GM21390 (cell line): ENCODE data around the gene SPSB1.
A peak's percentile ranks its signal among the peaks of the same experiment; 100 is the strongest.
"Not testable (repeated sequence)": the region's sequence is repeated elsewhere in the genome, so short reads cannot be mapped to it uniquely, and the experiment has no call there.

ENCODE experiments used
- ATAC-seq: cut with Tn5 transposase; IDR thresholded peaks from one replicate; pipeline ENCODE4 v1.9.1; 2021; ENCODE audit not compliant: unreplicated experiment

The SPSB1 gene

DNA sequence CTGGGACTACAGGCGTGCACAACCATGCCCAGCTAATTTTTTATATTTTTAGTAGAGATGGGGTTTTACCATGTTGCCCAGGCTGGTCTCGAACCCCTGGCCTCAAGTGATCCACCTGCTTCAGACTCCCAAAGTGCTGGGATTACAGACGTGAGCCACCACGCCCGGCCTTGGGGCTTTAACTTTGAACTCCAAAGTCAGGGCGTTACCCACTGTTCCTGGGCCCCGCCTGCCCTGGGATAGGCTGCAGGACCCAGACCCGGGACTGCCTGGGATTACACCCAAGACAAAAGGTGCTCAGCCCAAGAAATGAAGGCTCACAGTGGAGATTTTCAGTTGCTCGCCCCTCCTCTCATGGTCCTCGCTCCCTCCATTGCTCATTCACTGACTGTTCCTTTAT, 92.7 kb downstream of the SPSB1 start:
- not testable (repeated sequence) for ATAC-seq

GRCh38 chr1:9385801-9386573, 93.3 kb downstream of the SPSB1 start:
- no peak for ATAC-seq

- ATAC-seq: no peak
These were observed 95.9 kb downstream of the SPSB1 start for GRCh38 chr1:9388335-9389180.

DNA sequence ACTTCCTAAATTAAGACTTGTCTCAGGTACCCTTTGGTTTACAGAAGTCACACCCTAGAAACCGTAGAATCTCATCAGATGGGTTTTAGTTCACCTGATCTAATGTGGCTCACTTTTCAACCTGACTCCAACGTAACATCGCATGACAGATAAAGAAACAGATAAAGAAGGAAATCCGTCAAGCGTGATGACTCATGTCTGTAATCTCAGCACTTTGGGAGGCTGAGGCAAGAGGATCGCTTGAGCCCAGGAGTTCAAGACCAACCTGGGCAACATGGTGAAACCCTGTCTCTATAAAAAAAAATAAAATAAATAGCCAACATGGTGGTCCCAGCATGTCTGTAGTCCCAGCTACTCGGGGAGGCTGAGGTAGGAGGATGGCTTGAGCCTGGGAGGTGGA, 97.3 kb downstream of the SPSB1 start:
- ATAC-seq: no peak

GRCh38 chr1:9391620-9392019, 98.9 kb downstream of the SPSB1 start:
- no peak for ATAC-seq

DNA sequence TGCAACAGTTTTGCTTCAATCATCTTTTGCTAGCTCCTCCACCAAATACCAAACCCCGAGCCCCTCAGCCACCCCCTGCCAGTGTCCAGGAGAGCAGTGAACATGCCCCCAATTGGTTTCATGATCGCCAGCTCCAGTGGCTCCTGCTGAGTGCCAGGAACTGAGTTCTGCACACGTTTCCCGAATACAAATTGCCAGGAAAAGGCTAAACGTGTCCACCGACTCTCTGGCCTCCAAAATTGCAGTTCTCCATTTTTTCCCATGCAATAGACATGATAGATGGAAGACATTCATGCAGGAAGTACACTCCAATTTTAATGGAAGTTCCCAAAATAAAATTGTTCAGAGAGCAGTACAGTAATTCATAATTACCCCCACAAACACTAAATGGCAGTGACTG, 101.3 kb downstream of the SPSB1 start:
- no peak for ATAC-seq

DNA sequence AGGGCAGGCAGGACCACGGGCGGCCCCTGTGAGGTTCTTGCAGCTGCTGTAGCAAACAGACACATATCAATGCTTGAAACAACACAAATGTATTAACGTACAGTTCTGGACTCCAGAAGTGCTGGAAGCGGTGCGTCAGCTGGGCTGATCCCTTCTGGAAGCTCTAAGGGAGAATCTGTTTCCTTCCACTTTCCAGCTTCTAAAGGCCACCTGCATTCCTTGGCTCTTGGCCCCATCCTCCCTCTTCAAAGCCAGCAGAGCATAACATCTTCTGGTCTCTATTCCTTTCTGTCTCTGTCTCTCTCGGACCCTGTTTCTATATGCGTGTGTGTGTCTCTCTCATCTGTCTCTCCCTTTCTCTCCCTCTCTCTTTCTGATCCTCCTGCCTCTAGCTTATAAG, 102.3 kb downstream of the SPSB1 start:
- no peak for ATAC-seq

- no peak for ATAC-seq
These were observed 104.4 kb downstream of the SPSB1 start for GRCh38 chr1:9397047-9397446.

GRCh38 chr1:9397997-9398526, 105.4 kb downstream of the SPSB1 start:
- ATAC-seq: no peak

GRCh38 chr1:9399510-9400424, 107.1 kb downstream of the SPSB1 start:
- ATAC-seq: no peak

DNA sequence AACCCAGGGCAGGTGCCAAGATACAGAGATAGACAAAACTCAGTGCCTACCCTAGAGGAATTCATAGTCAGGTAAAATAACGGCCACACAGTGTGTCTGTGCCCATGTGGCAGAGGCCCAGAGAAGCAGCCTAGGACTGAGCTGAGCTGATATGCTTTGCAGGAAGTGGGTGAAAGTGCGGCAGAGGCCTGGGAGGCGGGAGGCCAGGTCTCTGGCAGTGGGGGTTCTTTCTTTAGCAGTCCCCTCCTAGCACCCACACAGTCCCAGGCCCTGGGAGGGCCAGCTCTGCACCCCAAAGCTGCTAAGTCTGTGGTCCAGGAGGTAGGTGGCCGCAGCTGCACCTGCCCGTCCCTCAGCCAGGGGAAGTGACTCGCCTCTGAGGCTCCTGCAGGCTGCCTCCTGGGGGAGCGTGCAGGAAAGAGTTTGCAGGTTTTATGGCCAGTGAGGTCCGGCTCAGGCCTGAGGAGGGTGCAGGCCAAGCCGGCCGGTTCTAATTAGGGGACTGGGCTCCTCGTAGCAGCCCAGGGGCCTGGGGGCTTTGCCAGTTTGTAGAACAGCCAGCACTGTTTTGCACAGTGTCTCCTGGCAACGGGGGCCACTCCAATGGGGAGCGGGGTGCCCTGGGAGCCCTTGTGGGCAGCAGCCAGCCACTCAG, 107.9 kb downstream of the SPSB1 start:
- ATAC-seq: no peak

DNA sequence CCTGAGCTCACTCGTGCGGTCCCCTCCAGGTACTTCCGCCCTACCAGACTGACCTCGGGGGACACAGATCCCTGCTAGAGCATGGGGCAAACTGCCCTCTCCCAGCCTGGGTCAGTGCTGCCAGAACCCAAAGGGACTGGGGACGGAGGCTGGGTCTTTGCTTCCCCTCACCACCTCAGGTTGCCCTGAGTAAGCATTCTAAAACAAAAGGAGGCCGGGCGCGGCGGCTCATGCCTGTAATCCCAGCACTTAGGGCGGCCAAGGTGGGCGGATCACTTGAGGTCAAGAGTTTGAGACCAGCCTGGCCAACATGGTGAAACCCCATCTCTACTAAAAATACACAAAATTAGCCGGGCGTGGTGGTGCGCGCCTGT, 108.4 kb downstream of the SPSB1 start:
- no peak for ATAC-seq

DNA sequence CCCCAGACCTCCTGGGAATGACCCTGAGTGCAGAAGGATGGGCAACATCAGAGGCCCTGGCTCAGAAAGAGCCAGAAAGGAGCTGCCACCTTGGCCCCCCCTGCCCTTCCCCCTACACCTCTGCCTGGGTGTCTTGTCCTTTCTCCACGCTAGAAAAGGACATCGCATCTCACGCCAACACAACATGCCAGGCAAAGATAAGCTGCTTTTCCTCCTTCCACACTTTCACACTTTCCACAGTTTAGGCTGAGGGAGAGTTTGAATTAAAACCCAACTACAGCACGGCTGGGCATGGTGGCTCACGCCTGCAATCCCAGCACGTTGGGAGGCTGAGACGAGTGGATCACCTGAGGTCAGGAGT, 109.5 kb downstream of the SPSB1 start:
- no peak for ATAC-seq

GRCh38 chr1:9402717-9403225, 110.1 kb downstream of the SPSB1 start:
- no peak for ATAC-seq

GRCh38 chr1:9404117-9404914, 111.6 kb downstream of the SPSB1 start:
- ATAC-seq: no peak

DNA sequence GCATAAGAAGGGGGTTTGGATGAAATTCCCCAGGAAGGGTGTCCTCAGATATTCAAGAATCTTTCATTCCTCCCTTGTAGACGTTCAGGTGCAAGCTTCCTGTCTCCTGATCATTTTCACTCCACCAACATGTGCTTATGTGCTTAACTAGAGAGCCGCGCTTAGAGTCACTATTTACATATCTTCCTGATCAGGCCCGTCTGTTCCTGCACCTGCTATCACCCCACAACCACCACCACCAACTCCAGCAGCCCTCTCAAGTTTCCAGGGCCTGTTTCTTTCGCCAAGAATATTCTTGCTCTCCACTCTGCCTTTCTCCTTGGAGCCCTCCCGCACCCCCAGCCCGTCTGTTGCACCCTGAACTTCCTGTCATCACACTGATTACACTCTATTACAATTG, 113.4 kb downstream of the SPSB1 start:
- no peak for ATAC-seq

GRCh38 chr1:9410737-9411297, 118.1 kb downstream of the SPSB1 start:
- no peak for ATAC-seq

DNA sequence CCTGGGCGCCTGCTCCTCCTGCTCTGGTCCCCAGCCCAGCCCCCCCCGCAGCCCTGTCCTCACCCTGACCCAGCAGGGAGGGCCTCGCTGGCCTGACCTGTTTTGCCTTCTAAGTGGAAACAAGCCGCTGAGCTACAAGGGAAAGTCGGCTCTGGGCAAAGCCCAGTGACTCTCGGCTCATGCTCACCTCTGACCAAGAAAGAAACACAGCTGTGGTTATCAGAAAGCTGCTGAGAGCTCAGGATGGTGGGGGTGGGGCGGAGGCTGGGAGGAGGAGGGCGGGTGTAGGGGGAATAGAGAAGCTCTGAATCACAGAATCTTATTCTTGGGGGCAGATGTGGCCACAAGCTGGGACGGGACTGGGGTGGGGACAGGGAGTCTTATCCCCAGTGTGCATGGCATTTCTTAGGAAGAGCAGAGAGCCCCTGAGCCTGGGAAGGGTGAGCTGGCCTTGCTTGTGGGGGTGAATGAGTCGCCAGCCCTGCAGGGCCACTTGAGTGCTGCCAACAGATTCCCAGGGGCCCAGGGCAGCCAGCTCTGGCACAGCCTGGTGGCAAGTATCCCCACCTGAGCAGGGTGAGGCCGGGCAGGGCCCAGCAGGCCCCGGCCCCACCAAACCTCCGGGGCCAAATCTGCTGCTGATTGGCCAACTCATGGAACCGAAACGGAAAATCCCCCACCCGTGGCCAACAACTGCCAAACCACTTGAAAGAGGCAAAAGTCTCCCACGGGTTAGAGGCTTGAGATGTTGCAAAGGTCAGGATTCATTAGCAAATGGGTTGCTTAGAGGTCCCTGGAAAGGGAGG, 120.6 kb downstream of the SPSB1 start:
- peak; percentile 63 for ATAC-seq

DNA sequence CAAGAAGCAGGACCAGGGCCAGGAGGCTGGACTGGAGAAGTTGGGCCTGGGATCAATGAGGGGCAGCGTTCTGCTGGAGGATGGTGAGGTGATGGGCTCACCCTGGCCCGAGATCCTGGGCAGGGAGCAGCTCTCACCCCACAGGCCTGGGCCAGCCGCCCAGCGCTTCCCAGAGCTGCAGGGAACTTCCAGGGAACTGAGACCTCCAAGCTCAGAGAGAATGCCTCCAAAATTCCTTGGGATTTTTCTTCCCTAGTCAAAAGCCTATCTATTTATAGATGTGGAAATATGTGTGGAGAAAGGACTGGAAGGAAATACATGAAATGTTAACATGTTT, 121.2 kb downstream of the SPSB1 start:
- ATAC-seq: peak; percentile 7
